DMS 273 (cell line): ENCODE results near the gene CMIP.
"Not testable (repeated sequence)": the region's sequence is repeated elsewhere in the genome, so short reads cannot be mapped to it uniquely, and the experiment has no call there.

Experiments used
- DNase-seq: peaks from one replicate; lab custom pipeline; 2025; ENCODE audit not compliant: unreplicated experiment; lab: John Stamatoyannopoulos, UW

CMIP gene

GRCh38 chr16:81730090-81731051 is 285.8 kb downstream of the CMIP start:
- peak; percentile 97 for DNase-seq

GRCh38 chr16:81731649-81732048 is 287.0 kb downstream of the CMIP start:
- DNase-seq = no peak

GRCh38 chr16:81732699-81733098 is 288.1 kb downstream of the CMIP start:
- no peak for DNase-seq

GRCh38 chr16:81733295-81733694 is 288.7 kb downstream of the CMIP start:
- DNase-seq = no peak

- DNase-seq = no peak
Observed at GRCh38 chr16:81734632-81735434, 290.2 kb downstream of the CMIP start.

- DNase-seq = peak; percentile 91
Observed at GRCh38 chr16:81737885-81738536, 293.4 kb downstream of the CMIP start.

- DNase-seq = peak; percentile 50
Observed at GRCh38 chr16:81738783-81739496, 294.3 kb downstream of the CMIP start.

- no peak for DNase-seq
Observed at GRCh38 chr16:81739503-81739902, 294.9 kb downstream of the CMIP start.

GRCh38 chr16:81740169-81740568 is 295.6 kb downstream of the CMIP start:
- no peak for DNase-seq

GRCh38 chr16:81741430-81741770 is 296.8 kb downstream of the CMIP start:
- not testable (repeated sequence) for DNase-seq

GRCh38 chr16:81744385-81744784 is 299.8 kb downstream of the CMIP start:
- no peak for DNase-seq

- no peak for DNase-seq
Observed at GRCh38 chr16:81744911-81745310, 300.3 kb downstream of the CMIP start.

- peak; percentile 75 for DNase-seq
Observed at GRCh38 chr16:81745704-81746558, 301.3 kb downstream of the CMIP start.

- DNase-seq = no peak
Observed at GRCh38 chr16:81746566-81746965, 302.0 kb downstream of the CMIP start.

- no peak for DNase-seq
Observed at GRCh38 chr16:81748476-81749198, 304.0 kb downstream of the CMIP start.

GRCh38 chr16:81752225-81752875 is 307.7 kb downstream of the CMIP start:
- DNase-seq = no peak

- DNase-seq = no peak
Observed at GRCh38 chr16:81752876-81753227, 308.2 kb downstream of the CMIP start.

GRCh38 chr16:81754858-81755257 is 310.2 kb downstream of the CMIP start:
- DNase-seq = no peak
